B cell (primary cell): ENCODE results near the gene PHAX.

Source experiments
- EZH2 ChIP-seq: IDR thresholded peaks from 2 replicates; pipeline ENCODE4 v1.6.1; 2012; ENCODE audit warnings: borderline replicate concordance, low read depth, mild to moderate bottlenecking, moderate library complexity, low read length; ENCODE audit not compliant: insufficient read depth, poor library complexity, severe bottlenecking
- TF ChIP-seq, protein P1 (sequence below): fragments of 200-600 bp; IDR thresholded peaks from one replicate; pipeline ENCODE4 v1.8.0; 2022; ENCODE audit warnings: antibody characterized with exemption, mild to moderate bottlenecking

DNA sequence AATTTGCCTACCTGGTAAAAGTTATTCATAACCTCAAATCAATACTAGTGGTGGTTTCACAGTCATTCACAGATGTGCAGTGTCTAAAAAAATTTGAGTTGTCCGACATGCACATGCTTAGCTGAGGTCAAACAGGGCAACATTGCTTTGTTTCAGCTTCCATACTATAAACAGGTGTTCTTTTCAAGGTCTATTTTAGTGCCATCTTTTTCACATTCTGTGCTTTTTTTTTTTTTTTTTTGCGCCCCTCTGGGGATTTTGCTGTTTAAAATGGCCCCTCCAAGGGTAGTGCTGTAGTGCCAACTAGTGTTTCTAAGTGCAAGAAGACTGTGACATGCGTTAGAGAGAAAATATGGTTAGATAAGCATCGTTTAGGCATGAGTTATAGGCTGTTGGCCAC is 14.5 kb downstream of the PHAX start:
- TF ChIP-seq, protein P1, sequence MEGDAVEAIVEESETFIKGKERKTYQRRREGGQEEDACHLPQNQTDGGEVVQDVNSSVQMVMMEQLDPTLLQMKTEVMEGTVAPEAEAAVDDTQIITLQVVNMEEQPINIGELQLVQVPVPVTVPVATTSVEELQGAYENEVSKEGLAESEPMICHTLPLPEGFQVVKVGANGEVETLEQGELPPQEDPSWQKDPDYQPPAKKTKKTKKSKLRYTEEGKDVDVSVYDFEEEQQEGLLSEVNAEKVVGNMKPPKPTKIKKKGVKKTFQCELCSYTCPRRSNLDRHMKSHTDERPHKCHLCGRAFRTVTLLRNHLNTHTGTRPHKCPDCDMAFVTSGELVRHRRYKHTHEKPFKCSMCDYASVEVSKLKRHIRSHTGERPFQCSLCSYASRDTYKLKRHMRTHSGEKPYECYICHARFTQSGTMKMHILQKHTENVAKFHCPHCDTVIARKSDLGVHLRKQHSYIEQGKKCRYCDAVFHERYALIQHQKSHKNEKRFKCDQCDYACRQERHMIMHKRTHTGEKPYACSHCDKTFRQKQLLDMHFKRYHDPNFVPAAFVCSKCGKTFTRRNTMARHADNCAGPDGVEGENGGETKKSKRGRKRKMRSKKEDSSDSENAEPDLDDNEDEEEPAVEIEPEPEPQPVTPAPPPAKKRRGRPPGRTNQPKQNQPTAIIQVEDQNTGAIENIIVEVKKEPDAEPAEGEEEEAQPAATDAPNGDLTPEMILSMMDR = no peak
- TF ChIP-seq EZH2 = no peak
